Transverse colon (tissue), 4 donors: Measurements from ENCODE around the gene CREBBP. TPM values are rescaled to one million over a fixed set of nuclear protein-coding genes. Genes with fewer than 3 reads are reported as not detected.

ENCODE experiments used
- DNase-seq: peaks from one replicate; pipeline ENCODE4 v3.0.0-alpha.2; 2019
- H3K27ac ChIP-seq, 4 donors: fragments of 200-600 bp; sonication (generic); 2 replicates each; pipeline ENCODE4 v1.5.1; 2016 to 2018; ENCODE audit warnings: inconsistent platforms in 4 of 4
- H3K27me3 ChIP-seq: fragments of 200-600 bp; sonication (generic); 2 replicates; pipeline ENCODE4 v1.5.1; 2017; ENCODE audit warnings: inconsistent platforms
- H3K36me3 ChIP-seq, 4 donors: fragments of 200-600 bp; sonication (generic); 2 replicates each; pipeline ENCODE4 v1.5.1; 2017 to 2019; ENCODE audit warnings: inconsistent platforms in 4 of 4
- H3K4me1 ChIP-seq, 4 donors: fragments of 200-600 bp; sonication (generic); 2 replicates each; pipeline ENCODE4 v1.5.1; 2017 to 2020; ENCODE audit warnings: inconsistent platforms in 4 of 4
- H3K4me3 ChIP-seq, 4 donors: fragments of 200-600 bp; sonication (generic); 1 replicate in 1 of 4; 2 replicates in 3 of 4; pipeline versions ENCODE4 v1.5.1 to v1.6.1; 2017 to 2019; ENCODE audit warnings: inconsistent platforms in 4 of 4
- H3K9me3 ChIP-seq, 2 donors: fragments of 200-600 bp; sonication (generic); 2 replicates each; pipeline ENCODE4 v1.5.1; 2017 to 2019; ENCODE audit warnings: inconsistent platforms in 2 of 2
- EP300 ChIP-seq: sonication (generic); formaldehyde crosslinking; IDR thresholded peaks from one replicate; pipeline ENCODE4 v1.6.1; 2017; ENCODE audit warnings: antibody characterized with exemption, low read depth
- POLR2A ChIP-seq: fragments of 450-650 bp; IDR thresholded peaks from one replicate; pipeline ENCODE4 v1.6.1; 2016; ENCODE audit warnings: antibody characterized with exemption, mild to moderate bottlenecking, moderate library complexity
- POLR2AphosphoS5 ChIP-seq, 3 donors: sonication (generic); formaldehyde crosslinking; IDR thresholded peaks; one replicate each; pipeline ENCODE4 v1.6.1; 2016; ENCODE audit warnings: antibody characterized with exemption in 3 of 3
- WGBS, 2 donors: methylation state at CpG; one replicate each; pipeline ENCODE4 v1.1.5; 2018; ENCODE audit warnings: low coverage in 1 of 2; 5-methylcytosine and 5-hydroxymethylcytosine counted together
- in situ Hi-C, 4 donors: fragments of 200-750 bp; cut with MboI; loops; one replicate each; pipeline versions ENCODE4 v1.15.0 to v1.15.1; 2017; ENCODE audit warnings: low sequenced_read_pairs in 3 of 4, low pct_ligation_motif_present in 1 of 4, low pct_unique_long_range_greater_than_20kb in 1 of 4
- intact Hi-C: fragments of 100-400 bp; cut with DNase I; formaldehyde crosslinking; loops from one replicate; pipeline ENCODE4 v1.15.1; 2023; ENCODE audit warnings: low total_unique reads
- total RNA-seq, 4 donors: library from RNA; depleted of rRNA; stranded (reverse); fragments of >200 nt; gene quantifications; one replicate each; pipeline ENCODE4 v1.1.0, GENCODE V29; 2016
- TF ChIP-seq, protein P1 (sequence below), 5 experiments: fragments of 200-600 bp in 3 of 5; fragments of 450-650 bp in 2 of 5; sonication (generic) in 3 of 5; IDR thresholded peaks; 1 replicate in 2 of 5; 2 replicates in 3 of 5; pipeline ENCODE4 v1.5.1; 2016 to 2017; ENCODE audit warnings: antibody characterized with exemption in 5 of 5, inconsistent platforms in 3 of 5, mild to moderate bottlenecking in 2 of 5, moderate library complexity in 1 of 5

Gene CREBBP
- total RNA-seq, 4 donors from 2014 or later = 52.4 to 235 (median 98.7) TPM

DNA sequence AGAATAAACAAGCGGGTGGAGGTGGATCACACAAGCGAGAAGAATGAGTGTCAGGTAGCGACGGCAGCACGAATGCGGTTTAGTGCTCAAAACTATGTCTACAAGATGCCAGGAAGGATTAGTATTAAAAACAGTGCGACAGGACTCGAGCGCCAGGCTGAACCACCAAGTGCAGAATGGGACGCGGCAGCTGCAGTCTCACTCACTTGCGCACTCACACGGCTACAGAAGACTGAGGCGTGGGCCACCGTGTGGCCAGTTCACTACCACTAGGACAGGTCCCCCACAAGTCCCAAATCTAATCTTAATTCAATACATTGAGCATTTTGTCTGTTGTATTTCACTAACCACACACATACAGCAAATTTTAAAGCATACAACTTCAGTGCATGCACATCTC lies 127.5 kb downstream of the CREBBP start:
- Histone ChIP-seq H3K27ac (no peak overlapping the region), H3K4me3 (no peak overlapping the region), H3K27me3 (no peaks in the 10 kb centered on the region), H3K36me3 (peaks cover 0 to 58% (median 15%) of the 10 kb centered on the region in 4 donors), H3K9me3 (no peaks in the 10 kb centered on the region), H3K4me1 (no peaks in the 10 kb centered on the region)
- in situ Hi-C loops (no loop called here), intact Hi-C loops (loop anchor here (10.0 kb wide), 1 partner anchor 122 kb away; no protein-coding TSS in a partner anchor)
- TF ChIP-seq EP300 = no peak
- TF ChIP-seq, protein P1, sequence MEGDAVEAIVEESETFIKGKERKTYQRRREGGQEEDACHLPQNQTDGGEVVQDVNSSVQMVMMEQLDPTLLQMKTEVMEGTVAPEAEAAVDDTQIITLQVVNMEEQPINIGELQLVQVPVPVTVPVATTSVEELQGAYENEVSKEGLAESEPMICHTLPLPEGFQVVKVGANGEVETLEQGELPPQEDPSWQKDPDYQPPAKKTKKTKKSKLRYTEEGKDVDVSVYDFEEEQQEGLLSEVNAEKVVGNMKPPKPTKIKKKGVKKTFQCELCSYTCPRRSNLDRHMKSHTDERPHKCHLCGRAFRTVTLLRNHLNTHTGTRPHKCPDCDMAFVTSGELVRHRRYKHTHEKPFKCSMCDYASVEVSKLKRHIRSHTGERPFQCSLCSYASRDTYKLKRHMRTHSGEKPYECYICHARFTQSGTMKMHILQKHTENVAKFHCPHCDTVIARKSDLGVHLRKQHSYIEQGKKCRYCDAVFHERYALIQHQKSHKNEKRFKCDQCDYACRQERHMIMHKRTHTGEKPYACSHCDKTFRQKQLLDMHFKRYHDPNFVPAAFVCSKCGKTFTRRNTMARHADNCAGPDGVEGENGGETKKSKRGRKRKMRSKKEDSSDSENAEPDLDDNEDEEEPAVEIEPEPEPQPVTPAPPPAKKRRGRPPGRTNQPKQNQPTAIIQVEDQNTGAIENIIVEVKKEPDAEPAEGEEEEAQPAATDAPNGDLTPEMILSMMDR (IDR thresholded peaks at IDR 0.05) = no peak
- TF ChIP-seq POLR2AphosphoS5 (IDR thresholded peaks at IDR 0.05) = no peak
- TF ChIP-seq POLR2A = no peak
- 90 to 95% methylated on average over 6 to 15 of the region's 15 CpGs for WGBS, 2 donors
- no peak for DNase-seq

DNA sequence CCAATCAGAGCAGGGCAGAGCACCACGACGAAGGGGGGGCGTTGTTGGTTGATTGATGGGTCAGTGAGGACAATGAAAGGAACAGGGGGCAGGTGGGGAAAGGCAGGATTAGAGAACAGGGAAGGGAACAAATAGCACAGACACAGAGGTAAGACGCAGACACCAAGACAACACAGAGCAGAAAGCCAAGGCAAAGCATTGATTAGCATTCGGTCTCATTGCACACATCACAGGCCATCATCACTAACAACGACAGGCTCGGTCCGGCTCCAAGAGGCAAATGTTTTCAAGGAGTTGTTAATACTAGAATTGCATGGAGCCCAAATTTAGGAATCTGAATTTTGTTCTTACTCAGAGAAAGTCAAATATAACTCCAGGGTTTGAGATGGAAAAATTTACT lies 128.6 kb downstream of the CREBBP start:
- no peaks in the 10 kb centered on the region for H3K9me3 ChIP-seq
- TF ChIP-seq POLR2AphosphoS5 (IDR thresholded peaks at IDR 0.05) = no peak
- no peak for TF ChIP-seq POLR2A
- no peak for TF ChIP-seq EP300
- TF ChIP-seq, protein P1 (IDR thresholded peaks at IDR 0.05) = no peak
- H3K4me1 ChIP-seq = no peaks in the 10 kb centered on the region
- H3K36me3 ChIP-seq = peaks cover 0 to 47% (median 11%) of the 10 kb centered on the region in 4 donors
- no peak overlapping the region for H3K27ac ChIP-seq
- no peaks in the 10 kb centered on the region for H3K27me3 ChIP-seq
- intact Hi-C loops (loop anchor here (10.0 kb wide), 1 partner anchor 123 kb away; no protein-coding TSS in a partner anchor), in situ Hi-C loops (no loop called here)
- DNase-seq = no peak
- H3K4me3 ChIP-seq = no peak overlapping the region
- 92% methylated on average over 5 to 8 of the region's 8 CpGs for WGBS, 2 donors

DNA sequence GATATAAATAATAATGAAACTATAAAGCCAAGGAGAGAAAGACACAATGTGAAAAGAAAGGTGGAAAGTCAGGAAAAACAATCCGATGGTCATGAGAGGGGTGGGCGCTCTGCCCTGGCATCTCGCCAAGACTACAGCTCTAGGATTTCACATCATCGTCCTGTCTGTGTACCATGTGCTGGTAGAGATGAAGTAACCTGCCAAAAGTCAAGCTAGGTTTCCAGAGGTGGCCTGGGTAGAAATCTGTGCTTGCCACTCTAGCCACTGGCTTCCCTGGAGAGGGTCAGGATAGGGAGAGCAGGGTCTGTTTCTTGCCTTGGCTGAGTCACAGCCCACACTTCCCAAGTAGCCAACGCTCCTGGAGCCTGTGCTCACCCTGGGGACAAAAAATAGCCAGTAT lies 132.2 kb downstream of the CREBBP start:
- WGBS, 2 donors = 84 to 93% methylated on average over 4 to 5 of the region's 5 CpGs
- Histone ChIP-seq H3K4me3 (no peak overlapping the region), H3K9me3 (no peaks in the 10 kb centered on the region), H3K4me1 (no peaks in the 10 kb centered on the region), H3K27ac (no peak overlapping the region), H3K27me3 (no peaks in the 10 kb centered on the region), H3K36me3 (peaks cover 0 to 49% (median 9%) of the 10 kb centered on the region in 4 donors)
- TF ChIP-seq POLR2A = no peak
- no peak for TF ChIP-seq POLR2AphosphoS5 (IDR thresholded peaks at IDR 0.05)
- no peak for TF ChIP-seq EP300
- TF ChIP-seq, protein P1 (IDR thresholded peaks at IDR 0.05) = no peak
- DNase-seq = no peak
- intact Hi-C loops (no loop called here), in situ Hi-C loops (no loop called here)

DNA sequence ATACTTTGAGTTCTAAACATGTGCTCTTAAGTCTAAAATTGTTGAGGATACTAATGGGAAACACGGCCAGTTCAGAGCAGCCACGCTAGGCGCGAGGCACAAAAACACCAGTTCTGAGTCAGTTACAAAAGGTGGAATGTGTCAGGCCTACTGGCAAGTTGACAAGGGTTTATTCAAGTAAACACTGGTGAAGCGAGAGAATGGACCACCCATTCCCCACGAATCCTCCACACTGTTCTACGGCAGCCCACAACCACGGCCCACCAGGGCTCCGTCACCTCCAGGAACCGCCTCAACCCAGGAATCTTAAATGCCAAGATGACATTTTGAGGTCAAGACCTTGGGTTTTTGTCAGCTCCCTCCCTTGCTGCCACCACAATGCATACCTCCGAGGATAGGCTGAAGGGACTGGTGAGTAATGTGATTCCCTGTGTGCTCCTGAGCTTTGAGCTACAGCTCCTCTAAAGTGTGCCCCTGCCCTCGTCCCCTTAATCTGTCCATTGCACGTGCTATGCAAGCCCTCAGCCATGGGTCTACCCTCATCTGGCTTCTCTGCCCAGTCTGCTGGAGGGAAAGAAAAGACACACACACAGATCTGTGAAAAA lies 134.7 kb downstream of the CREBBP start:
- Histone ChIP-seq H3K36me3 (peaks cover 0 to 63% (median 20%) of the 10 kb centered on the region in 4 donors), H3K27me3 (no peaks in the 10 kb centered on the region), H3K4me3 (no peak overlapping the region), H3K27ac (no peak overlapping the region), H3K9me3 (no peaks in the 10 kb centered on the region), H3K4me1 (peaks cover 0 to 3% (median 0%) of the 10 kb centered on the region in 4 donors)
- no peak for TF ChIP-seq EP300
- TF ChIP-seq, protein P1 (IDR thresholded peaks at IDR 0.05) = no peak
- no peak for TF ChIP-seq POLR2AphosphoS5 (IDR thresholded peaks at IDR 0.05)
- TF ChIP-seq POLR2A = no peak
- in situ Hi-C loops = no loop called here
- intact Hi-C loops = no loop called here
- no peak for DNase-seq
- 74 to 89% methylated on average over 3 to 13 of the region's 13 CpGs for WGBS, 2 donors
